Fibroblast of villous mesenchyme (primary cell): ENCODE data around the gene TCF12. TPM values are rescaled to one million over a fixed set of nuclear protein-coding genes. Genes with fewer than 3 reads are reported as not detected.

Experiments
- DNase-seq: peaks from one replicate; pipeline ENCODE4 v3.0.0-alpha.2; 2010; ENCODE audit warnings: low read depth
- H3K4me3 ChIP-seq: 2 replicates; pipeline ENCODE4 v1.5.1; 2011; ENCODE audit warnings: low read depth, mild to moderate bottlenecking, low read length
- total RNA-seq: library from RNA; depleted of rRNA; stranded (reverse); fragments of >200 nt; gene quantifications from 2 replicates; pipeline ENCODE4 v1.2.3, GENCODE V29; 2012
- TF ChIP-seq, protein P1 (sequence below): IDR thresholded peaks from 2 replicates; pipeline ENCODE4 v1.5.1; 2012; ENCODE audit warnings: low read depth, mild to moderate bottlenecking, low read length; ENCODE audit not compliant: insufficient read depth

TCF12 gene
- total RNA-seq, 1 donor, result 110 TPM

DNA sequence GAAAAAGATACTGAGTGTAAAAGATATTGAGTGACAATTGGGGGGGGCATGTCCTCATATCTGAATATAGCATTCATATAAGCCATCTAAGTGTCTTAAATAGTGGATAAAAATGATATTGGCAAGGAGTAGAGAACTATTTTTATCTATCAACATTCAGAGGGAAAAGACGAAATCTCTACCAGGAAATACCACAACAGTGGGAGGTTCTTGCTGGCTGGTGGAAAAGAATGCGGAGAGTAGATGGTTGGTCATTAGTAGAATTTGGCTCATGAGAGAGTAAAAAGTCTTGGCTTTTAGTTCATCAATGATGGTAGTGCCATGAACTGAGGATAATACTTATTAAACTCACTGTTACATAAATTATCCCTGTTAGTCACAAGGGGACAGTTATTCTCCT is 4.8 kb upstream of the TCF12 start:
- TF ChIP-seq, protein P1, sequence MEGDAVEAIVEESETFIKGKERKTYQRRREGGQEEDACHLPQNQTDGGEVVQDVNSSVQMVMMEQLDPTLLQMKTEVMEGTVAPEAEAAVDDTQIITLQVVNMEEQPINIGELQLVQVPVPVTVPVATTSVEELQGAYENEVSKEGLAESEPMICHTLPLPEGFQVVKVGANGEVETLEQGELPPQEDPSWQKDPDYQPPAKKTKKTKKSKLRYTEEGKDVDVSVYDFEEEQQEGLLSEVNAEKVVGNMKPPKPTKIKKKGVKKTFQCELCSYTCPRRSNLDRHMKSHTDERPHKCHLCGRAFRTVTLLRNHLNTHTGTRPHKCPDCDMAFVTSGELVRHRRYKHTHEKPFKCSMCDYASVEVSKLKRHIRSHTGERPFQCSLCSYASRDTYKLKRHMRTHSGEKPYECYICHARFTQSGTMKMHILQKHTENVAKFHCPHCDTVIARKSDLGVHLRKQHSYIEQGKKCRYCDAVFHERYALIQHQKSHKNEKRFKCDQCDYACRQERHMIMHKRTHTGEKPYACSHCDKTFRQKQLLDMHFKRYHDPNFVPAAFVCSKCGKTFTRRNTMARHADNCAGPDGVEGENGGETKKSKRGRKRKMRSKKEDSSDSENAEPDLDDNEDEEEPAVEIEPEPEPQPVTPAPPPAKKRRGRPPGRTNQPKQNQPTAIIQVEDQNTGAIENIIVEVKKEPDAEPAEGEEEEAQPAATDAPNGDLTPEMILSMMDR, result no peak
- DNase-seq, result no peak
- no peak overlapping the region for H3K4me3 ChIP-seq

DNA sequence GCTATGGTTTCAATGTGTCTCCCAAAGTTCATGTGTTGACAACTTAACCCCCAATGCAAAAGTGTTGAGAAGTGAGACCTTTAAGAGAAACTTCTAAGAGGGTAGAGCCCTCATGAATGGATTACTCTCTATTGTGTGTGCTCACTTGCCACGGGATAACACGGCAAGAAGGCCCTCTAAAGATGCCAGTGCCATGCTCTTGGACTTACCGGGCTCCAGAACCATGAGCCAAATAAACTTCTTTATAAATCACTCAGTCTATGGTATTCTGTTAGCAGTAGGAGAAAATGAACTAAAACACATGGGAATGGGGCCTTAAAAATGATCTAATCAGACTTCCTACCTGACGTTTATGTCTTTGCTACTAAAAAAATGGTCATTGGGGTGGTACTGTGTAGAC is 2.6 kb upstream of the TCF12 start:
- DNase-seq, result no peak
- TF ChIP-seq, protein P1, result no peak
- no peak overlapping the region for H3K4me3 ChIP-seq

DNA sequence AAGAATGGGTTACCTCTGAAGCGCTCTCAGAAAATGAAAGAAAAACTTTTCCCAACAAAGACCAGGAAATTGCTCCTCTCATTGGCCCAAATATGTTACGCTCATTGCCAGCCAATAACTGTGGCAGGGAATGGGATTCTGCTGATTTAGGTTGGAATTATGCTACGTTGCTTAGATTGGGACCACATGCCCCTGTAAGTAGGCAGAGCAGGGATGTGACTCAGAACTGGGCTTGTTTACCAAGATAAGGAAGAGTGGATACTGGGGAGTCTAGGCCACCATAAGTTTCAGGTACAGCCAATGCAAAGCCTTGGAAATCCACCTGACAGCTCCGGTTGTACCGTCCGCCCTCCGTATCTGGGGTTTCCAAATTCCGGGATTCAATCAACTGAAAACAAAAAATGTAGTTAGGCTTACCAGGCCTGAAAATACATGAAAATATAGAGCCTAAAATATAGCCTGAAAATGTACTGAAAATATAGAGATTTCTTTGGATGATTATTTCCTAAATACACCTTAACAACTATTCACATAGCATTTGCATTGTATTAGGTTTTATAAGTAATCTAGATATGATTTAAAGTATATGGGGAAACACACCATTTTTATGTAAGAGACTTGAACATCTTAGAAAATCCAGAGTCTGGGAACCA is 1.5 kb upstream of the TCF12 start:
- DNase-seq, result no peak
- H3K4me3 ChIP-seq, result no peak overlapping the region
- TF ChIP-seq, protein P1, result no peak

DNA sequence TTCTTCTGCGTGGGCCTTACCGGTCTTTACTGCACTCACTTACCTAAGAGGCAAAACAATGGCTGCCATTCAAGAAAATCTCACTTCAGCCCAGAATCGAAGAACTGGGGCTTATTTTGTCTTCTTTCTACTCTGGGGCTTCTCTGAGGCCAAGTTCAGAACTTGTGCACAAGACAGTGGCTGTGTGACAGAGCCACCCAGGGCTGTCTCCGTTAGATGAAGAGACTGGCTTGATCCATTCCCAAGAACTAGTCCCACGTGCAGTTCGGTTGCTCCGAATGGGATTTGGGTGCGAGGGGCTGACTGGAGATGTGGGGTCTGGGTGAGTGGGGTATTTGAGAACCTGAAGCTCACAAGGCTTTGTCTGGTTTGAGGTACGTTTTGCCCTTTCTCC is 795 bp upstream of the TCF12 start:
- DNase-seq, result peak; percentile 22
- H3K4me3 ChIP-seq, result peak overlapping the region; percentile 73
- TF ChIP-seq, protein P1, result no peak

DNA sequence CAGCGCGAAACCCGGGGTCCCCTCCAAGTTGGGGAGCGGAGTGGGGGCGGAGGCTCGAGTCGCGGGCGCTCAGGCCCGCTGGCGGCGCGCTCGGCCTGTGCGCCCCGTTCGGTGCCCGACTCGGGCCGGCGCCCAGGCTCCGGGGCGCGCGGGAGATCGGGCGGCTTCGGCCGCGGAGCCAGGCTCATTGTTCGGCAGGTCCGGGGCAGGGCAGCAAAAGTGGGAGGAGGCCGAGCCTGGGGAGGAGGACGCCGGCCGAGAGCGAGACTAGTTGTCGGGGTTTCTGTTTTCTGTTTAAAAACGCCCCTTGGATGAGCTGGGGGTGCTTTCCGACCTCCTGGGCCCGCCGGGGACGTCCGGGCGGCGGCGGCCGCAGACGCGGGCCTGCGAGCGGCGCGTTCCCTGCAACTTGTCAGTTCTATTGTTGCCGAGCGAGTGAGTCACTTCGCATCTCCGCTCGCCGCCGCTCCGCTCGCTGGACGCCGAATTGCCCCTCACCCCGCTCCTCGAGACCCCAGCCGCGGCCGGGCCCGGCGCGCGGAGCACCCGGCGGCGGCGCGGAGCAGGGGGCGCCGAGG is 676 bp downstream of the TCF12 start:
- peak; percentile 65 for DNase-seq
- peak overlapping the region; percentile 73 for H3K4me3 ChIP-seq
- TF ChIP-seq, protein P1, result no peak

DNA sequence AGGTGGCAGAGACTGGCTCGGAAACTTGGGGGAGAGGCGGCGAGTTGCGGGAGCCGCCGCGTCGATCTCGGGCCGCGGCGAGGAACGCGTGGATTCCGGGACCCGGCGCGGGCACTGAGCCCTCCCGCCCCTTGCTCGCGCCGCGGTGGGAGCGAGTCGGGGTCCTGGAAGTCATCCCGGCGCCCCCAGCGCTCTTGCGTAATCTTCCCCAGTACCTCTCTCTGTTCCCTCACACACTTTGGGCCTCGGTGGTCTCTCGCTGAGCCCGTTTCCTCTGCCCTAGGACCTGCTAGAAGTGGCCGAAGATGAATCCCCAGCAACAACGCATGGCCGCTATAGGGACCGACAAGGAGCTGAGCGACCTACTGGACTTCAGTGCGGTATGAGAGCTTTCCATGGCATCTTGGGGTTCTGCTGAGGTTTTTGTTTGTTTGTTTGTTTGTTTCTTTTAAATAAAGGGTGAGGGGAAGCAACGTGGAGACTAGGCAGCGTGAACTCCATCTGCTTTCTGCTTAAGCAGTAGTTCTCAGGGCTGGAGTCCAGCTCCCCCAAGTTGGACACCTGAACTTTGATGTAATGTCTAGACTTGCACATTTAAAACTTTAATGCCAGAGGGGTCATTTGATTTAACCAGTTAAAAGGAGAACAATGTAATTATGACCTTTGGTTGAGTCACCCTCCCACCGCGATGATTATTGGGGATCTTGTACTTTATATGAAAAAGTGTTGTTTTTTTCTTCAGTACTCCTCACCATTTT is 1.3 kb downstream of the TCF12 start:
- TF ChIP-seq, protein P1, result no peak
- DNase-seq, result peak; percentile 43
- peak overlapping the region; percentile 73 for H3K4me3 ChIP-seq
